ENCODE results near the gene ARHGEF16.

GRCh38 chr1:3455670-3456448, 1.4 kb downstream of the ARHGEF16 start:
- no peak for TF ChIP-seq CTCF (IDR thresholded peaks at IDR 0.05)
- TF ChIP-seq POLR2A (IDR thresholded peaks at IDR 0.05), result no peak
- TF ChIP-seq POLR2AphosphoS5 (IDR thresholded peaks at IDR 0.05), result no peak
